Keratinocyte (primary cell): Measurements from ENCODE around the gene RNF144B. TPM values are rescaled to one million over a fixed set of nuclear protein-coding genes. Genes with fewer than 3 reads are reported as not detected.

ENCODE experiments used
- DNase-seq: peaks from one replicate; pipeline ENCODE4 v3.0.0-alpha.2; 2011; ENCODE audit warnings: low read depth, missing footprints, low spot score
- FAIRE-seq: peaks from 2 replicates; lab custom pipeline; 2011; peaks lifted over from hg19 to GRCh38; lab: Jason Lieb, UNC
- H2AFZ ChIP-seq: 2 replicates; pipeline ENCODE4 v1.6.0; 2012; ENCODE audit warnings: low read length, control low read depth, inconsistent platforms; ENCODE audit not compliant: control insufficient read depth
- H3K27ac ChIP-seq: 2 replicates; pipeline ENCODE4 v1.5.1; 2011; ENCODE audit warnings: low read length; ENCODE audit not compliant: control insufficient read depth, insufficient read depth
- H3K27me3 ChIP-seq: 3 replicates; pipeline ENCODE4 v1.6.0; 2011; ENCODE audit warnings: low read length; ENCODE audit not compliant: control insufficient read depth, insufficient read depth; ENCODE audit errors: extremely low read depth
- H3K36me3 ChIP-seq, 2 experiments: 2 replicates in 1 of 2; 3 replicates in 1 of 2; pipeline ENCODE4 v1.5.1; 2011; ENCODE audit warnings: low read length in 2 of 2, mild to moderate bottlenecking in 1 of 2; ENCODE audit not compliant: control insufficient read depth in 2 of 2, insufficient read depth in 2 of 2; ENCODE audit errors: extremely low read depth in 1 of 2
- H3K4me1 ChIP-seq: 3 replicates; pipeline ENCODE4 v1.5.1; 2011; ENCODE audit warnings: low read length; ENCODE audit not compliant: control insufficient read depth, insufficient read depth; ENCODE audit errors: extremely low read depth
- H3K4me2 ChIP-seq: 3 replicates; pipeline ENCODE4 v1.6.0; 2011; ENCODE audit warnings: low read depth, low read length; ENCODE audit not compliant: control insufficient read depth, insufficient read depth; ENCODE audit errors: extremely low read depth
- H3K4me3 ChIP-seq, 3 experiments: fragments of 200-600 bp in 1 of 3; sonication (generic) in 1 of 3; 2 replicates in 2 of 3; 3 replicates in 1 of 3; pipeline ENCODE4 v1.5.1; 2011 to 2016; ENCODE audit warnings: low read length in 3 of 3, mild to moderate bottlenecking in 3 of 3, control low read depth in 2 of 3, inconsistent platforms in 1 of 3, low read depth in 1 of 3, mixed read lengths in 1 of 3, mixed run types in 1 of 3, moderate library complexity in 1 of 3; ENCODE audit not compliant: control insufficient read depth in 2 of 3, insufficient read depth in 2 of 3; ENCODE audit errors: extremely low read depth in 1 of 3
- H3K79me2 ChIP-seq: 2 replicates; pipeline ENCODE4 v1.6.0; 2012; ENCODE audit warnings: low read length; ENCODE audit not compliant: control insufficient read depth, insufficient read depth
- H3K9ac ChIP-seq: 3 replicates; pipeline ENCODE4 v1.6.0; 2011; ENCODE audit warnings: low read length; ENCODE audit not compliant: control insufficient read depth, insufficient read depth; ENCODE audit errors: extremely low read depth
- H3K9me1 ChIP-seq: 3 replicates; pipeline ENCODE4 v1.6.0; 2011; ENCODE audit warnings: low read length; ENCODE audit not compliant: control insufficient read depth, insufficient read depth; ENCODE audit errors: extremely low read depth
- H3K9me3 ChIP-seq: 2 replicates; pipeline ENCODE4 v1.5.1; 2012; ENCODE audit warnings: low read depth, low read length; ENCODE audit not compliant: control insufficient read depth
- H4K20me1 ChIP-seq: 3 replicates; pipeline ENCODE4 v1.6.0; 2011; ENCODE audit warnings: low read length; ENCODE audit not compliant: control insufficient read depth, insufficient read depth; ENCODE audit errors: extremely low read depth
- CTCF ChIP-seq, 3 experiments: IDR thresholded peaks in 1 of 3; conservative IDR thresholded peaks in 1 of 3; optimal IDR thresholded peaks in 1 of 3; 2 replicates in 2 of 3; 3 replicates in 1 of 3; pipeline versions ENCODE3 to v1.5.1; 2011; ENCODE audit warnings: low read length in 3 of 3, mild to moderate bottlenecking in 3 of 3, moderate library complexity in 2 of 3, control low read depth in 1 of 3, inconsistent platforms in 1 of 3; ENCODE audit not compliant: insufficient read depth in 2 of 3; ENCODE audit errors: extremely low read depth in 1 of 3
- EZH2 ChIP-seq: IDR thresholded peaks from one replicate; pipeline ENCODE4 v1.6.1; 2012; ENCODE audit warnings: inconsistent platforms, mild to moderate bottlenecking, low read length, moderate library complexity
- dilution Hi-C: fragments of 300-500 bp; cut with MboI; formaldehyde crosslinking; loops from one replicate; pipeline ENCODE4 v1.7.0; 2020; ENCODE audit warnings: low sequenced_read_pairs; ENCODE audit not compliant: extremely low pct_ligation_motif_present
- polyA plus RNA-seq, 5 experiments: library from polyadenylated mRNA; depleted of rRNA in 3 of 5; stranded (reverse) in 3 of 5; stranded (forward) in 1 of 5; unstranded in 1 of 5; fragments of >200 nt; gene quantifications; 1 replicate in 1 of 5; 2 replicates in 3 of 5; 3 replicates in 1 of 5; pipeline versions ENCODE4 v1.2.1 to v1.2.3, GENCODE V29; 2011 to 2012; ENCODE audit warnings: missing spikeins in 2 of 5, low read depth in 1 of 5, low replicate concordance in 1 of 5

RNF144B gene
- polyA plus RNA-seq, 1 donor (not counting 4 experiments of a cell fraction or from before 2014, with no cell fraction given) = 9.0 TPM

- H3K4me2 ChIP-seq = no peak overlapping the region
- no peak overlapping the region for H3K9ac ChIP-seq
- H3K9me1 ChIP-seq = no peaks in the 10 kb centered on the region
- H3K4me3 ChIP-seq = no peak overlapping the region
- H2AFZ ChIP-seq = no peak overlapping the region
- H3K27ac ChIP-seq = no peak overlapping the region
- no peak for TF ChIP-seq CTCF (optimal IDR thresholded peaks at IDR 0.05 in 1 of 3, IDR thresholded peaks at IDR 0.05 in 1 of 3, conservative IDR thresholded peaks at IDR 0.05 in 1 of 3; ENCODE audit: extremely low read depth in 1 of 3, insufficient read depth in 2 of 3, low read length in 3 of 3)
- TF ChIP-seq EZH2 = no peak
- DNase-seq (no peak), FAIRE-seq (no peak)
- H4K20me1 ChIP-seq = no peaks in the 10 kb centered on the region
- H3K4me1 ChIP-seq = peaks cover 32% of the 10 kb centered on the region
- dilution Hi-C loops = no loop called here
- no peaks in the 10 kb centered on the region for H3K36me3 ChIP-seq
- H3K9me3 ChIP-seq = no peaks in the 10 kb centered on the region
- H3K27me3 ChIP-seq = no peaks in the 10 kb centered on the region
- H3K79me2 ChIP-seq = no peaks in the 10 kb centered on the region
These were observed 104.3 kb downstream of the RNF144B start for GRCh38 chr6:18491308-18492045.

GRCh38 chr6:18492972-18493371, 105.8 kb downstream of the RNF144B start:
- H3K4me2 ChIP-seq = no peak overlapping the region
- H3K36me3 ChIP-seq = no peaks in the 10 kb centered on the region
- H3K27ac ChIP-seq = no peak overlapping the region
- no peaks in the 10 kb centered on the region for H3K9me1 ChIP-seq
- H3K4me1 ChIP-seq = peaks cover 28% of the 10 kb centered on the region
- H4K20me1 ChIP-seq = no peaks in the 10 kb centered on the region
- dilution Hi-C loops = no loop called here
- H3K9ac ChIP-seq = no peak overlapping the region
- H3K27me3 ChIP-seq = no peaks in the 10 kb centered on the region
- H2AFZ ChIP-seq = no peak overlapping the region
- FAIRE-seq (no peak), DNase-seq (no peak)
- H3K4me3 ChIP-seq = no peak overlapping the region
- H3K79me2 ChIP-seq = no peaks in the 10 kb centered on the region
- TF ChIP-seq CTCF (optimal IDR thresholded peaks at IDR 0.05 in 1 of 3, IDR thresholded peaks at IDR 0.05 in 1 of 3, conservative IDR thresholded peaks at IDR 0.05 in 1 of 3; ENCODE audit: extremely low read depth in 1 of 3, insufficient read depth in 2 of 3, low read length in 3 of 3) (no peak), EZH2 (no peak)
- no peaks in the 10 kb centered on the region for H3K9me3 ChIP-seq
